Loucy (cell line): ENCODE data around the gene KCNH2.

Experiments used
- CTCF ChIP-seq: fragments of 200-600 bp; sonication (generic); conservative IDR thresholded peaks from 2 replicates; pipeline ENCODE4 v1.5.1; 2014; ENCODE audit warnings: mild to moderate bottlenecking, antibody characterized with exemption, low read length
- EZH2phosphoT487 ChIP-seq: fragments of 200-600 bp; IDR thresholded peaks from 2 replicates; pipeline ENCODE4 v1.6.1; 2018; ENCODE audit warnings: antibody characterized with exemption, mild to moderate bottlenecking, moderate library complexity, borderline replicate concordance

DNA sequence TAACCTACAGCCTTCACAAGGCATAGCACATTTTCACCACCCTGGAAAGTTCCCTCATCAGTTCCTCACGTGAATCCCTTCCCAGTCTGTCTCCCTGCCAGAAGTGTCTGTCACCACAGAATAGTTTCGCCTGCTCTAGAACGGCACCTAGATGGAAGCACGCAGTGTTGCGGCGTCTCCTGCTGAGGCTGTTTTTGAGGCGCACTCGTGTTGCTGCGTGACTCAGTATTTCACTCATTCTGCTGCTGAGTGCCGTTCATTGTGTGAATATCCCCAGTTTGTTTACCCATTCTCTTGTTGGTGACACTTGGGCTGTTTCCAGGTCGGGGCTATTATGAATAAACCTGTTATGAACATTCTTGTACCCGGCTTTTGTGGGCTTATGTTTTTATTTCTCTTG lies 25.5 kb upstream of the KCNH2 start:
- no peak for TF ChIP-seq EZH2phosphoT487
- no peak for TF ChIP-seq CTCF
